Breast epithelium (tissue), 3 donors: ENCODE results near the gene GRK5.

ENCODE experiments used
- CTCF ChIP-seq, 3 donors: fragments of 450-650 bp; IDR thresholded peaks; one replicate each; pipeline ENCODE4 v1.5.1; 2016 to 2017; ENCODE audit warnings: antibody characterized with exemption in 3 of 3, mild to moderate bottlenecking in 3 of 3, moderate library complexity in 3 of 3
- POLR2A ChIP-seq: fragments of 450-650 bp; IDR thresholded peaks from one replicate; pipeline ENCODE4 v1.6.1; 2016; ENCODE audit warnings: antibody characterized with exemption, mild to moderate bottlenecking, moderate library complexity

- TF ChIP-seq POLR2A (no peak), CTCF (IDR thresholded peaks at IDR 0.05) (no peak)
These were observed 58.3 kb downstream of the GRK5 start for GRCh38 chr10:119265691-119266090.
